ENCODE results near the gene GLYATL3.

The GLYATL3 gene

DNA sequence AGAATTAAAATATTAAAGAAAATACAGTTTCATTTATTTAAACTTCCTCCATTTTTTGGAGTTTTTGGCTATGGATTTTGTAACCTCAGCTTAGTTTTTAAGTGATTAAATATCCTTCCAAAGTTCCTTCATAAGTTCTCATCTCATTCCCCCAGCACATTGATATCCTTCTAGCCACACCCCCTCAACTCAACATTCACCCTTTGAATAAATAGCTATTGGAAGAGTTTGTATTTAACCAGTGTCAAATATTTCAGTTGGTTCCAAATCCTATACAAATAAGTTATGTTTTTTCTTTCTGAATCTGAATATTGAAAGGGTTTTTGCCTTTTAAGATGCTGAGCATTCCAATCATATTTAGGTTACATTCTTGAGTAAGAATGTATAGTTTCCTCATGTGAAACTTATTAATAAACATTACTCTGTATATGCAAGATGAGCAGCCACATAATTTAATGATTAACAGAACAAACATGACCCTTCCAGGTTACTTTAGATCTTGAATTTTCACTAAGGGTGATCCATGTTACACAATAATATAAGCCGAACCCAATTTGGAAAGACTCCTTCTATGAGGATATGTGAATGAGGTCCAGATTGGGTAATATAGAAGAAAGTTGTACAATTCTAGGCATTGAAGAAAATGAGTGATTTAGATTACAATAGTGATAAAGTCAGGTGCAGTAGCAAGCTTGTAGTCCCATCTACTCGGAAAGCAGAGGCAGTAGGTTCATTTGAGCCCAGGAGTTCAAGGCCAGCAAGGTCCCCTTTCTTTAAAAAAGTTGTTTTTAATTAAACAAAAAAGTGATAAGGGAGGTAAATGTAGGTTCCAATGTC lies 13.6 kb downstream of the GLYATL3 start:
- H3K36me3 ChIP-seq (ENCODE audit: control insufficient read depth in 2 of 2, insufficient read depth in 2 of 2, low read length in 2 of 2): no peaks in the 10 kb centered on the region
- H3K27me3 ChIP-seq (ENCODE audit: control insufficient read depth in 2 of 2, insufficient read depth in 2 of 2, low read length in 2 of 2): no peaks in the 10 kb centered on the region
- H3K4me1 ChIP-seq (ENCODE audit: control insufficient read depth in 2 of 2, insufficient read depth in 2 of 2, low read length in 2 of 2): no peaks in the 10 kb centered on the region
- H3K27ac ChIP-seq (ENCODE audit: low read depth in 2 of 2, low read length in 2 of 2): no peak overlapping the region
- H3K4me3 ChIP-seq (ENCODE audit: low read length in 2 of 2): no peak overlapping the region
- no peaks in the 10 kb centered on the region for H3K9me3 ChIP-seq (ENCODE audit: control insufficient read depth in 2 of 2, low read length in 2 of 2)
- no peak overlapping the region for H3K9ac ChIP-seq (ENCODE audit: low read depth in 1 of 2, low read length in 2 of 2)

DNA sequence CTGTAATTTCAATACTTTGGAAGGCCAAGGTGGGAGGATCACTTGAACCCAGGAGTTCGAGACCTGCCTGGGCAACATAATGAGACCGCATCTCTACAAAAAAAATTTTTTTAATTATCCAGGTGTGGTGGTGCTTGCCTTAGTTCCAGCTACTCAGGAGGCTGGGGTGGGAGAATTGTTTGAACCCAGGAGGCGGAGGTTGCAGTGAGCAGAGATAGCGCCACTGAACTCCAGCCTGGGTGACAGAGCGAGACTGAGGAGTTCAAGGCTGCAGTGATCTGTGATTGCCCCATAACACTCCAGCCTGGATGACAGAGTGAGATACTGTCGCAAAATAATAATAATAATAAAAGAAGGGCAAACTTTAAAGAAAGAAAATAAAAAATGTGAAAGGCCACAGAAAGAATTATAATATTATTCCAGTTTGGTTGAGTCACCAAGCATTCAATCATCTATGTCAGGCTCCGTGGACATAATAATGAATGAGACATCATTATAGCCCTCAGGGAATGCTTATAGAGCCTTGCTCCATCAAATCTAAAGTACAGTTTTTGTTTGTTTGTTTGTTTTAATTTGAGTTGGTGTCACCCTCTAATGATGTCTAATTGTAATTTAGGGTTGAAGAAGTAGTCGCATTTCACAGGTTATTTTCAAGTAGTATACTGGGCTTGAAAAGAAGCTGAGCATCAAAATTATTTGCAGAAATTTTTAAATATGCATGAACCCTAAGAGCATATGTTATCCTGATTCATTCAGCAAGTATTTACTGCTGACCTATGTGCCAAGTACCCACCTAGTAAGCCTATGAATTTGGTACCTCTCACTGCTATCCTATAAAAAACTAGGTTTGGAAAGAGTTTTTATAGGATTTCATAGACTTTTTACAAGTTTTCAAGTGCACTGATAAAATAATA lies 15.1 kb downstream of the GLYATL3 start:
- no peak overlapping the region for H3K4me3 ChIP-seq (ENCODE audit: low read length in 2 of 2)
- no peak overlapping the region for H3K9ac ChIP-seq (ENCODE audit: low read depth in 1 of 2, low read length in 2 of 2)
- no peak overlapping the region for H3K27ac ChIP-seq (ENCODE audit: low read depth in 2 of 2, low read length in 2 of 2)
- H3K4me1 ChIP-seq (ENCODE audit: control insufficient read depth in 2 of 2, insufficient read depth in 2 of 2, low read length in 2 of 2): no peaks in the 10 kb centered on the region
- H3K27me3 ChIP-seq (ENCODE audit: control insufficient read depth in 2 of 2, insufficient read depth in 2 of 2, low read length in 2 of 2): no peaks in the 10 kb centered on the region
- no peaks in the 10 kb centered on the region for H3K9me3 ChIP-seq (ENCODE audit: control insufficient read depth in 2 of 2, low read length in 2 of 2)
- H3K36me3 ChIP-seq (ENCODE audit: control insufficient read depth in 2 of 2, insufficient read depth in 2 of 2, low read length in 2 of 2): no peaks in the 10 kb centered on the region

DNA sequence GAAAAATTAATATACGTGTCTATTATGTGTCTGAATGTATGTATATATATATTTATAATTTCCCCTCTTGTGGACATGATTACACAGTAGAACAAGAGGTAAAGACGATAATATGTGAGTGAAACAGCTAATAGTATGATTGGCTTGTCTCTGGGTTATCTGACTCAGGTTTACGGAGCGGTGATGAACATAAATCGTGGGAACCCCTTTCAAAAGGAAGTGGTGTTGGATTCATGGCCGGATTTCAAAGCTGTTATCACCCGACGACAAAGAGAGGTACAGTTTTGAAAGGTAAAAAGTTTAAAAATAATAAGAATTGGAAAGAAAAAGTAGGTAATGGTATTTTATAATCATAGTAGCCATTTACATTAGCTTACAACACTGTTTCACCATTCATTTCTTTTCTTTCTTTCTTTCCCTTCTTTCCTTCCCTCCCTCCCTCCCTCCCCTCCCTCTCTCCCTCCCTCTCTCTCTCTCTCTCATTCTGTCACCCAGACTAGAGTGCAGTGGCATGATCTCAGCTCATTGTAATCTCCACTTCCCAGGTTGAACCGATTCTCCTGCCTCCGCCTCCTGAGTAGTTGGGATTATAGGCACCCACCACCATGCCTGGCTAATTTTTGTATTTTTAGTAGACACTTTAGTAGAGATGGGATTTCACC lies 15.9 kb downstream of the GLYATL3 start:
- H3K4me3 ChIP-seq (ENCODE audit: low read length in 2 of 2): no peak overlapping the region
- H3K27me3 ChIP-seq (ENCODE audit: control insufficient read depth in 2 of 2, insufficient read depth in 2 of 2, low read length in 2 of 2): no peaks in the 10 kb centered on the region
- no peaks in the 10 kb centered on the region for H3K36me3 ChIP-seq (ENCODE audit: control insufficient read depth in 2 of 2, insufficient read depth in 2 of 2, low read length in 2 of 2)
- no peaks in the 10 kb centered on the region for H3K9me3 ChIP-seq (ENCODE audit: control insufficient read depth in 2 of 2, low read length in 2 of 2)
- no peak overlapping the region for H3K9ac ChIP-seq (ENCODE audit: low read depth in 1 of 2, low read length in 2 of 2)
- no peaks in the 10 kb centered on the region for H3K4me1 ChIP-seq (ENCODE audit: control insufficient read depth in 2 of 2, insufficient read depth in 2 of 2, low read length in 2 of 2)
- no peak overlapping the region for H3K27ac ChIP-seq (ENCODE audit: low read depth in 2 of 2, low read length in 2 of 2)

DNA sequence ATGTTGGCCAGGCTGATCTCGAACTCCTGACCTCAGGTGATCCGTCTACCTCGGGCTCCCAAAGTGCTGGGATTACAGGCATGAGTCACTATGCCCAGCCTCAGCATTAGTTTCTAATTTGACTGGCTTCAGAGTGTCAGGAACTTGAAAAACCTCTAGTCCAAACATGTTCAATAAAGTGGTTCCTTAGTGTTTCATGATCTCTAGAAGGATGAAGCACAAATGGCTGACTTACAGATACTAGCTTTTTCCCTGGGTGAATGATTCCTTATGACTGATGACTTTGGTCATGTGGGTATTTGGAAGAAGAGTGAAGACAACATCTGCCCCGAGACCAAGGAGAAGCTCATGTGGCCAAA lies 16.4 kb downstream of the GLYATL3 start:
- Histone ChIP-seq H3K9me3 (ENCODE audit: control insufficient read depth in 2 of 2, low read length in 2 of 2) (no peaks in the 10 kb centered on the region), H3K4me1 (ENCODE audit: control insufficient read depth in 2 of 2, insufficient read depth in 2 of 2, low read length in 2 of 2) (no peaks in the 10 kb centered on the region), H3K9ac (ENCODE audit: low read depth in 1 of 2, low read length in 2 of 2) (no peak overlapping the region), H3K27me3 (ENCODE audit: control insufficient read depth in 2 of 2, insufficient read depth in 2 of 2, low read length in 2 of 2) (no peaks in the 10 kb centered on the region), H3K27ac (ENCODE audit: low read depth in 2 of 2, low read length in 2 of 2) (no peak overlapping the region), H3K4me3 (ENCODE audit: low read length in 2 of 2) (no peak overlapping the region), H3K36me3 (ENCODE audit: control insufficient read depth in 2 of 2, insufficient read depth in 2 of 2, low read length in 2 of 2) (no peaks in the 10 kb centered on the region)

DNA sequence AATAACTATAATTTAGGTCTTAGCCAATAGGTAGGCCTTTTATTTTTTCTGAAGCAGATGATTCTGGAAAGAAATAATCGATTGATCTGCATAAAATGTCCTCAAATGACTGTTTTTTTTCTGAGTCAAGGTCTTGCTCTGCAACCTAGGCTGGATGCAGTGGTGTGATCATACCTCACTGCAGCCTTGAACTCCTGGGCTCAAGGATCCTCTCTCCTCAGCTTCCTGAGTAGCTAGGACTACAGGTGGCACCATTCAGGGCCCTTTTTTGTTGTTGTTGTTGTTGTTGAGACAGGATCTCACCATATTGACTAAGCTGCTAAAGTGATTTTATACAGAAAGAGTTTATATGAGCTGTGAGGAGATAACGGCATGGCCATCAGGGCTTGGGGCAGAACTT lies 18.2 kb downstream of the GLYATL3 start:
- Histone ChIP-seq H3K4me3 (ENCODE audit: low read length in 2 of 2) (no peak overlapping the region), H3K9me3 (ENCODE audit: control insufficient read depth in 2 of 2, low read length in 2 of 2) (no peaks in the 10 kb centered on the region), H3K9ac (ENCODE audit: low read depth in 1 of 2, low read length in 2 of 2) (no peak overlapping the region), H3K27ac (ENCODE audit: low read depth in 2 of 2, low read length in 2 of 2) (no peak overlapping the region), H3K27me3 (ENCODE audit: control insufficient read depth in 2 of 2, insufficient read depth in 2 of 2, low read length in 2 of 2) (no peaks in the 10 kb centered on the region), H3K4me1 (ENCODE audit: control insufficient read depth in 2 of 2, insufficient read depth in 2 of 2, low read length in 2 of 2) (peaks cover 0 to 2% of the 10 kb centered on the region in 2 donors), H3K36me3 (ENCODE audit: control insufficient read depth in 2 of 2, insufficient read depth in 2 of 2, low read length in 2 of 2) (no peaks in the 10 kb centered on the region)

DNA sequence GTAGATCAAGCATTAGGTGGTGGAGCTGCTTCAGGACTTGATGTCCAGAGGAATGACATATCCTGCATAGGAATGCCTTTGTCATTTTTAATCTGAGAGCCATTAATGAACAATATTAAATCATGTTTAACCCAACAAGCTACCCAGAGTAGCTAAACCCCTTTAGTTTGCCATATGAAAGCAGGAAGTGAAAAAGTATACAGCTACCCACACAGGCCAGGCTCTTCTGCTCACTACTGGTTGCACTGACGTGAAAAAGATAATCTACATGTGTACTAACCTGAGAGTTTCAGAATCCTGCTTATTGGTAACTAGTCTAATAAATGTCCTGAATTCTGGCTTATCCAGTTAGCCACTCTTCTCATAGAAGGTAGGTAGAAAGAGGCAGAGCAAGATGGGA lies 19.9 kb downstream of the GLYATL3 start:
- Histone ChIP-seq H3K27me3 (ENCODE audit: control insufficient read depth in 2 of 2, insufficient read depth in 2 of 2, low read length in 2 of 2) (no peaks in the 10 kb centered on the region), H3K36me3 (ENCODE audit: control insufficient read depth in 2 of 2, insufficient read depth in 2 of 2, low read length in 2 of 2) (no peaks in the 10 kb centered on the region), H3K9ac (ENCODE audit: low read depth in 1 of 2, low read length in 2 of 2) (no peak overlapping the region), H3K9me3 (ENCODE audit: control insufficient read depth in 2 of 2, low read length in 2 of 2) (no peaks in the 10 kb centered on the region), H3K4me1 (ENCODE audit: control insufficient read depth in 2 of 2, insufficient read depth in 2 of 2, low read length in 2 of 2) (peaks cover 0 to 10% of the 10 kb centered on the region in 2 donors), H3K27ac (ENCODE audit: low read depth in 2 of 2, low read length in 2 of 2) (no peak overlapping the region), H3K4me3 (ENCODE audit: low read length in 2 of 2) (no peak overlapping the region)

DNA sequence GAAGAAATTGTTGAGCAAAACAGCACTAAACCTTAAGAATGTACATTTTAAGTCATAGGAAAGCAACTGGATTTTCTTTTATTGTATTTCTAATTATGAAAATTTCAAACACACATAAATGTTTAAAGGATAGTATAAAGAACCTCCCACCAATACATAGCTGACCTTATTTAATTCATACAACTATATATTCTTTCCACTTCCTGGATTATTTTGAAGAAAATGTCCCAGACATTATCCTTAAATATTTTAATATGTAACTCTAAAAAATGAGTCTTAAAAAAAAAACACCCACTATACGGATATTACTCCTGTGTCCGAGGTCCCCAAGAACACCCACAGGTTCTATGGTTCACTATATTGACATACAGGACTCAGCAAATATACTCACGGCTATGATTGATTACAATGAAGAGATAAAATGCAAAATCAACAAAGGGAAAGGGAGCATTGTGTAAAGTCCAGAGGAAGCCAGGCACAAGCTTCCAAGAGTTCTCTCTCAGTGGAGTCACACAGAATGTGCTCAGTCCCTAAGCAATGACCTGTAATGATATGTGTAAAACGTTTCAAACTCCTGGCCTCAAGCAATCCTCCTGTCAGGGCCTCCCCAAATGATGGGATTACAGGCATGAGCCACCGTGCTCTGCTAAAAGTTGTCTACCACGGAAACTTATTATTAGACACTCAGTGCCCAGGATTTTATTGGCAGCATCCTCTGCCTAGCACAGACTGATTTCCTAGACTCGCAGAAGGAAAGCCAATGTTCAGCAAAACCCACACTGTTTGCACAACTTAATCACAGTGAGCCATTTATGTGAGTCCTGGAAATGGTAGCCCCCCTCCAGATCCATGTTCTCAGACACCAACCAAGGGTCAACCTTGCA lies 23.2 kb downstream of the GLYATL3 start:
- no peaks in the 10 kb centered on the region for H3K9me3 ChIP-seq (ENCODE audit: control insufficient read depth in 2 of 2, low read length in 2 of 2)
- no peak overlapping the region for H3K4me3 ChIP-seq (ENCODE audit: low read length in 2 of 2)
- H3K27ac ChIP-seq (ENCODE audit: low read depth in 2 of 2, low read length in 2 of 2): peak overlapping the region; percentile 18 to 26

DNA sequence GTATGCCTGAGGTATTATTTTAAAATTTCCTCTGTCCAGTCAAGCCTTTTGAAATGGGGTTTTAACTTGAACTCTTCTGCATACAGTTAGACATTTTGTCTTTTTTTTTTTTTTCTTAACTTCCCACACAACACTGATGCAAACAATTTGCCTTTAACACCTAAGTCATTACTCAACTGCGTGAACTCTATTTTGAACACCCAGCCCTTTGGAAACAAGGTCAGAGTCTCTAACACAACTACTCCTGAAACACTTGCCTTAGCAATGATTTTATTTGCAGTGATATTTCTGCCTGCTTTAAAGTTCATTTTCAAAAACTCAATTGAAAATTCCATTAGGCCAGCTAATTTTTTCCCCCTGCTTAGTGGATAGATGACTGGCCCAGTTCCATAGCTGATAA lies 24.2 kb downstream of the GLYATL3 start:
- Histone ChIP-seq H3K27me3 (ENCODE audit: control insufficient read depth in 2 of 2, insufficient read depth in 2 of 2, low read length in 2 of 2) (no peaks in the 10 kb centered on the region), H3K27ac (ENCODE audit: low read depth in 2 of 2, low read length in 2 of 2) (no peak overlapping the region), H3K4me3 (ENCODE audit: low read length in 2 of 2) (no peak overlapping the region), H3K9ac (ENCODE audit: low read depth in 1 of 2, low read length in 2 of 2) (no peak overlapping the region), H3K36me3 (ENCODE audit: control insufficient read depth in 2 of 2, insufficient read depth in 2 of 2, low read length in 2 of 2) (no peaks in the 10 kb centered on the region), H3K9me3 (ENCODE audit: control insufficient read depth in 2 of 2, low read length in 2 of 2) (no peaks in the 10 kb centered on the region), H3K4me1 (ENCODE audit: control insufficient read depth in 2 of 2, insufficient read depth in 2 of 2, low read length in 2 of 2) (peaks cover 6 to 13% of the 10 kb centered on the region in 2 donors)

More for the DNA sequence above, 23.2 kb downstream of the GLYATL3 start:
- H3K4me1 ChIP-seq (ENCODE audit: control insufficient read depth in 2 of 2, insufficient read depth in 2 of 2, low read length in 2 of 2): peaks cover 6 to 13% of the 10 kb centered on the region in 2 donors
- no peak overlapping the region for H3K9ac ChIP-seq (ENCODE audit: low read depth in 1 of 2, low read length in 2 of 2)
- H3K27me3 ChIP-seq (ENCODE audit: control insufficient read depth in 2 of 2, insufficient read depth in 2 of 2, low read length in 2 of 2): no peaks in the 10 kb centered on the region
- no peaks in the 10 kb centered on the region for H3K36me3 ChIP-seq (ENCODE audit: control insufficient read depth in 2 of 2, insufficient read depth in 2 of 2, low read length in 2 of 2)

DNA sequence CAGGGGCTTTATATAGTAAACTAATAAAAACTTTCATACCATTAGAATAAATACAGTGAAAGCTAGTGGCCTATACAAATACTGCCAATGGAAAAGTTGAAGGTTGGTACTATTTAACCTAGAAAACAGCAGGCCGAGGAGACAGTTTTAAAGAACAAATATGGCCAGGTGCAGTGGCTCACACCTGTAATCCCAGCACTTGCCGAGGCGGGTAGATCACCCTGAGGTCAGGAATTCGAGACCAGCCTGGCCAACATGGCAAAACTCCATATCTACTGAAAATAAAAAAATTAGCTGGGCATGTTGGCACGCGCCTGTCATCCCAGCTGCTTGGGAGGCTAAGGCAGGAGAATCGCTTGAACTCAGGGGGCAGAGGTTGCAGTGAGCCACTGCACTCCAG lies 24.8 kb downstream of the GLYATL3 start:
- no peak overlapping the region for H3K4me3 ChIP-seq (ENCODE audit: low read length in 2 of 2)
- no peak overlapping the region for H3K27ac ChIP-seq (ENCODE audit: low read depth in 2 of 2, low read length in 2 of 2)
- no peaks in the 10 kb centered on the region for H3K9me3 ChIP-seq (ENCODE audit: control insufficient read depth in 2 of 2, low read length in 2 of 2)
- no peak overlapping the region for H3K9ac ChIP-seq (ENCODE audit: low read depth in 1 of 2, low read length in 2 of 2)
- H3K27me3 ChIP-seq (ENCODE audit: control insufficient read depth in 2 of 2, insufficient read depth in 2 of 2, low read length in 2 of 2): no peaks in the 10 kb centered on the region
- H3K36me3 ChIP-seq (ENCODE audit: control insufficient read depth in 2 of 2, insufficient read depth in 2 of 2, low read length in 2 of 2): no peaks in the 10 kb centered on the region
- peaks cover 6 to 13% of the 10 kb centered on the region in 2 donors for H3K4me1 ChIP-seq (ENCODE audit: control insufficient read depth in 2 of 2, insufficient read depth in 2 of 2, low read length in 2 of 2)
